Measurements from ENCODE around the gene PSMD4. TPM values are rescaled to one million over a fixed set of nuclear protein-coding genes. Genes with fewer than 3 reads are reported as not detected.
A peak's percentile ranks its signal among the peaks of the same experiment; 100 is the strongest.

Gene PSMD4
- total RNA-seq, 4 donors from 2014 or later = 263 to 439 (median 340) TPM

DNA sequence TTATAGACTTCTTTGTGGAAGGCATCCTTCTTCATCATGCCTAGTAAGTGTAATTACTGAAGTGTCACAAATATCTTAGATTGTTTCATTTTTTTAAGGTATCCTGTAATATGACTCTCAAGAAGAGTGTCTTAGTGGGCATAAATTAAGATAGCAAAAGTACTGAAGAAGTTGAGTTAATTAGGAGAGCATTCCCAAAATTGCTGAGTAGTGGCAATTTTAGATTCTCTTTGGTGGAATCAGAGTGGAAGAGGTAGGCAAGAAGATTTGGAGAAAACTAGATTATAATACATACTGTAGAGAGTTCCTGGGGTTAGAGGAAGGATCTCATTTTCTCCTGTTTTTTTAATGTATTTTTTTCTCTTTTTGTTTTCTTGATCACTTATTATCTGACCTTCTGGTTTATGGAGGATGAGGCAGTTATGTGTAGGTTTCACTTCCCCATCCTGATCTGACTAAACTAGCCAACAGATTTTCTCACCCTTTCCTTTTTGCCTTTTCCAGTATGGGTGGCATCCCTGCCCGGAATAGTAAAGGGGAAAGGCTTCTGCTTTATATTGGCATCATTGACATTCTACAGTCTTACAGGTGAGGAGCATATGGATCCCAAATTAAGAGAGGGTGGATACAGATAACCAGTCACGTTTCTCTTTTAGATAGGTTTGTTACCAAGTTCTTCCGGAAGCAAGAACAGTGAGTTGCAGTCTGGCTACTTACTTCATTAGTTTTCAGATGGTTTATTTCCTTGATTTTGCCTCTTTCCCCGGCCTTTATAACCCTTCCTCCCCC is 16.7 kb upstream of the PSMD4 start:
- Histone ChIP-seq H3K4me3 (no peak overlapping the region), H3K27me3 (no peaks in the 10 kb centered on the region), H3K9me3 (no peaks in the 10 kb centered on the region), H3K36me3 (peaks cover 0 to 95% of the 10 kb centered on the region in 2 donors), H3K4me1 (peaks cover 6 to 17% of the 10 kb centered on the region in 2 donors), H3K27ac (peak overlapping the region; percentile 75 to 86 (median 80))
- in situ Hi-C loops (cut with MboI; ENCODE audit: low sequenced_read_pairs in 4 of 4) (no loop called here), intact Hi-C loops (cut with DNase I; ENCODE audit: low total_unique reads) (loop anchor here (10.0 kb wide), 1 partner anchor 143 kb away; no protein-coding TSS in a partner anchor)
- DNase-seq (no peak), ATAC-seq (no peak)
- no peak for TF ChIP-seq POLR2A (IDR thresholded peaks at IDR 0.05)
- TF ChIP-seq, protein P1, sequence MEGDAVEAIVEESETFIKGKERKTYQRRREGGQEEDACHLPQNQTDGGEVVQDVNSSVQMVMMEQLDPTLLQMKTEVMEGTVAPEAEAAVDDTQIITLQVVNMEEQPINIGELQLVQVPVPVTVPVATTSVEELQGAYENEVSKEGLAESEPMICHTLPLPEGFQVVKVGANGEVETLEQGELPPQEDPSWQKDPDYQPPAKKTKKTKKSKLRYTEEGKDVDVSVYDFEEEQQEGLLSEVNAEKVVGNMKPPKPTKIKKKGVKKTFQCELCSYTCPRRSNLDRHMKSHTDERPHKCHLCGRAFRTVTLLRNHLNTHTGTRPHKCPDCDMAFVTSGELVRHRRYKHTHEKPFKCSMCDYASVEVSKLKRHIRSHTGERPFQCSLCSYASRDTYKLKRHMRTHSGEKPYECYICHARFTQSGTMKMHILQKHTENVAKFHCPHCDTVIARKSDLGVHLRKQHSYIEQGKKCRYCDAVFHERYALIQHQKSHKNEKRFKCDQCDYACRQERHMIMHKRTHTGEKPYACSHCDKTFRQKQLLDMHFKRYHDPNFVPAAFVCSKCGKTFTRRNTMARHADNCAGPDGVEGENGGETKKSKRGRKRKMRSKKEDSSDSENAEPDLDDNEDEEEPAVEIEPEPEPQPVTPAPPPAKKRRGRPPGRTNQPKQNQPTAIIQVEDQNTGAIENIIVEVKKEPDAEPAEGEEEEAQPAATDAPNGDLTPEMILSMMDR (IDR thresholded peaks at IDR 0.05 in 4 of 5, conservative IDR thresholded peaks at IDR 0.05 in 1 of 5) = no peak

DNA sequence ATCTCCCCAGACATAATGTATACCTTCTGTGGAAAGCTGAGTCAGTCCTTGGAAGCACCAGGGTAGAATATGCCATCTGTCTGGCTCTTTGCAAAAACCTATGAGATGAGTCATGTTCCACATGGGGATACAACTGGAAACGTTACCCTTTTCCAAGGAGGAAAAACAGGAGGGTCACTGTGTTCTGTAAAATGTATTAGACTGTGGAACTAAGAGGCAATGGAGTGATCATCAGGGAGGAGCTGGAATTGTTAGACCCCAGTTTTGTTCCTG is 16.1 kb upstream of the PSMD4 start:
- H3K36me3 ChIP-seq = peaks cover 0 to 95% of the 10 kb centered on the region in 2 donors
- in situ Hi-C loops (cut with MboI; ENCODE audit: low sequenced_read_pairs in 4 of 4) = no loop called here
- intact Hi-C loops (cut with DNase I; ENCODE audit: low total_unique reads) = loop anchor here (10.0 kb wide), 1 partner anchor 144 kb away; no protein-coding TSS in a partner anchor
- peak overlapping the region; percentile 75 to 86 (median 80) for H3K27ac ChIP-seq
- peaks cover 6 to 17% of the 10 kb centered on the region in 2 donors for H3K4me1 ChIP-seq
- H3K27me3 ChIP-seq = no peaks in the 10 kb centered on the region
- H3K9me3 ChIP-seq = no peaks in the 10 kb centered on the region
- ATAC-seq (peak; percentile 98 to 99), DNase-seq (peak; percentile 34 to 53)
- TF ChIP-seq, protein P1 (IDR thresholded peaks at IDR 0.05 in 4 of 5, conservative IDR thresholded peaks at IDR 0.05 in 1 of 5) = no peak
- TF ChIP-seq POLR2A (IDR thresholded peaks at IDR 0.05) = no peak
- no peak overlapping the region for H3K4me3 ChIP-seq

DNA sequence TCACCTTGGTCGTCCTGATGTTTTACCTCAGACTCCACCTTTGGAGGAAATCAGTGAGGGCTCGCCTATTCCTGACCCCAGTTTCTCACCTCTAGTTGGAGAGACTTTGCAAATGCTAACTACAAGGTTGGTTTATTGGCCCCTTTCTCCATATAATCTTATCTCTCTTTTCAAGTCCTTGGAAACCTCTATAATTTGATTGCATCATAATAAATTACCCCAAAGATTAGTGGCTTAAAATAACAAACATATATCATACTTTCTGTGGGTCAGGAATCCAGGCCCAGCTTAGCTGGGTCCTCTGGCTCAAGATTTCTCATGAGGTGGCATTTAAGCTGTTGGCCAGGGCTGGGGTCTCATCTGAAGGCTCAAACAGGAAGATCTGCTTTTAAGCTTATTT is 12.1 kb upstream of the PSMD4 start:
- TF ChIP-seq, protein P1 (IDR thresholded peaks at IDR 0.05 in 4 of 5, conservative IDR thresholded peaks at IDR 0.05 in 1 of 5) = no peak
- TF ChIP-seq POLR2A (IDR thresholded peaks at IDR 0.05) = no peak
- peaks cover 0 to 98% of the 10 kb centered on the region in 2 donors for H3K36me3 ChIP-seq
- H3K4me3 ChIP-seq = no peak overlapping the region
- ATAC-seq (no peak), DNase-seq (no peak)
- no peaks in the 10 kb centered on the region for H3K27me3 ChIP-seq
- H3K4me1 ChIP-seq = peaks cover 6 to 16% of the 10 kb centered on the region in 2 donors
- peak overlapping the region in 1 of 4 donors; percentile 86 for H3K27ac ChIP-seq
- in situ Hi-C loops (cut with MboI; ENCODE audit: low sequenced_read_pairs in 4 of 4) = no loop called here
- intact Hi-C loops (cut with DNase I; ENCODE audit: low total_unique reads) = no loop called here
- H3K9me3 ChIP-seq = no peaks in the 10 kb centered on the region

DNA sequence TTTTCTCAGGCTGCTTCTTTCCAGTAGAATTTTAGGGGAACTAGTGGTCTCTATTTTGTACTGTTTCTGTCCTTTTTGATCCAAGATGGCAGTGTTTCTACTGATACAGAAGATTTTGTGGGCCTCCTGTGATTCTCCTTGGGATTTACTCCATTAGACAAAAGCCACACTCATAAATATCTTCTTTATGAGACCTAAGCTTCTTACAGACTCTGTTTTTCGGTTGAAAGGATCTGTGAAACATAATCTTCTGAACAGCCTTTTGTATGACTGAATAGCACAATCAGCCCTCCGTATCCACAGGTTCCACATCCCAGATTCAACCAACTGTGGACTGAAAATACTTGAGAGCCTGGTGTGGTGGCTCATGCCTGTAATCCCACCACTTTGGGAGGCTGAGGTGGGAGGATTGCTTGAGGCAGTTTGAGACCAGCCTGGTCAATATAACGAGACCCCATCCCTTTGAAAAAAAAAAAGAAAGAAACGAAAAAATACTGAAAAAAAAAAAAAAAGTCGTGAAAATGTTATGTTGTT is 10.8 kb upstream of the PSMD4 start:
- in situ Hi-C loops (cut with MboI; ENCODE audit: low sequenced_read_pairs in 4 of 4) (no loop called here), intact Hi-C loops (cut with DNase I; ENCODE audit: low total_unique reads) (no loop called here)
- DNase-seq (no peak), ATAC-seq (no peak)
- Histone ChIP-seq H3K36me3 (peaks cover 0 to 100% of the 10 kb centered on the region in 2 donors), H3K4me1 (peaks cover 3% of the 10 kb centered on the region in 2 donors), H3K27ac (no peak overlapping the region), H3K4me3 (no peak overlapping the region), H3K9me3 (no peaks in the 10 kb centered on the region), H3K27me3 (no peaks in the 10 kb centered on the region)
- TF ChIP-seq, protein P1 (IDR thresholded peaks at IDR 0.05 in 4 of 5, conservative IDR thresholded peaks at IDR 0.05 in 1 of 5) = no peak
- no peak for TF ChIP-seq POLR2A (IDR thresholded peaks at IDR 0.05)
